ENCODE data around the gene RRAD. TPM values are rescaled to one million over a fixed set of nuclear protein-coding genes. Genes with fewer than 3 reads are reported as not detected.

Gene RRAD
- total RNA-seq, 1 experiment from 2014 or later = 2.8 TPM

GRCh38 chr16:66917741-66918140 lies 7.6 kb downstream of the RRAD start:
- Histone ChIP-seq H3K4me1 (ENCODE audit: insufficient read depth, low read length) (no peaks in the 10 kb centered on the region), H3K79me2 (ENCODE audit: low read length) (no peaks in the 10 kb centered on the region), H2AFZ (ENCODE audit: low read length) (no peak overlapping the region), H3K27me3 (ENCODE audit: low read length) (no peaks in the 10 kb centered on the region), H4K20me1 (ENCODE audit: low read length) (no peaks in the 10 kb centered on the region), H3K9me3 (ENCODE audit: low read length) (no peaks in the 10 kb centered on the region), H3K27ac (ENCODE audit: low read length) (no peak overlapping the region), H3K4me3 (ENCODE audit: low read length) (no peak overlapping the region), H3K36me3 (ENCODE audit: low read depth, low read length) (no peaks in the 10 kb centered on the region), H3K9me2 (replicated peaks; ENCODE audit: low read length) (no peaks in the 10 kb centered on the region), H3K9ac (ENCODE audit: low read length) (no peak overlapping the region), H3F3A (ENCODE audit: low read length, unreplicated experiment) (no peaks in the 10 kb centered on the region), H3K4me2 (ENCODE audit: low read length) (no peak overlapping the region)
- ChIA-PET CTCF (no interaction called here), POLR2A (ENCODE audit: unreplicated experiment) (no interaction called here)
- TF ChIP-seq, protein P1, sequence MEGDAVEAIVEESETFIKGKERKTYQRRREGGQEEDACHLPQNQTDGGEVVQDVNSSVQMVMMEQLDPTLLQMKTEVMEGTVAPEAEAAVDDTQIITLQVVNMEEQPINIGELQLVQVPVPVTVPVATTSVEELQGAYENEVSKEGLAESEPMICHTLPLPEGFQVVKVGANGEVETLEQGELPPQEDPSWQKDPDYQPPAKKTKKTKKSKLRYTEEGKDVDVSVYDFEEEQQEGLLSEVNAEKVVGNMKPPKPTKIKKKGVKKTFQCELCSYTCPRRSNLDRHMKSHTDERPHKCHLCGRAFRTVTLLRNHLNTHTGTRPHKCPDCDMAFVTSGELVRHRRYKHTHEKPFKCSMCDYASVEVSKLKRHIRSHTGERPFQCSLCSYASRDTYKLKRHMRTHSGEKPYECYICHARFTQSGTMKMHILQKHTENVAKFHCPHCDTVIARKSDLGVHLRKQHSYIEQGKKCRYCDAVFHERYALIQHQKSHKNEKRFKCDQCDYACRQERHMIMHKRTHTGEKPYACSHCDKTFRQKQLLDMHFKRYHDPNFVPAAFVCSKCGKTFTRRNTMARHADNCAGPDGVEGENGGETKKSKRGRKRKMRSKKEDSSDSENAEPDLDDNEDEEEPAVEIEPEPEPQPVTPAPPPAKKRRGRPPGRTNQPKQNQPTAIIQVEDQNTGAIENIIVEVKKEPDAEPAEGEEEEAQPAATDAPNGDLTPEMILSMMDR (conservative IDR thresholded peaks at IDR 0.05; ENCODE audit: low read depth, low read length) = no peak
- TF ChIP-seq EZH2 (IDR thresholded peaks at IDR 0.05; ENCODE audit: low read length, unreplicated experiment) = no peak
- TF ChIP-seq EZH2phosphoT487 (IDR thresholded peaks at IDR 0.05; ENCODE audit: borderline replicate concordance, low read length) = no peak
- intact Hi-C loops (cut with micrococcal nuclease) = no loop called here
- BruUV-seq (replicated peaks) = no TSS peak
- ATAC-seq = no peak
- no peak for DNase-seq

DNA sequence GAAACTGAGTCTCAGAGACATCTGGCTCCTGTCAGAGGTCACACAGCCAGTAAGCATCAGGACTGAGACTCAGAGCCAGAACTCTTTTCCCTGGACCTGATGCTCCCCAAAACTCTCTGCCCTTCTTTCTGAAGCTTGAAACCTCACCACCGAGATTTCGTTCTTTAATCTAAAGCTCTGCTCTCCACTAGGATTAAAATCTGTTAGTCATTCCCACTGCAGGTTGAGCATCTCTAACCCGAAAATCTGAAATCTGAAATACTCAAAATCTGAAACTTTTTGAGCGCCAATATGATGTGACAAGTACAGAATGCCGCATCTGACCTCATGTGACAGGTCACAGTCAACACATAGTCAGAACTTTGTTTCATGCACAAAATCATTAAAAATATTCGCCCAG lies 8.8 kb downstream of the RRAD start:
- Histone ChIP-seq H4K20me1 (ENCODE audit: low read length) (no peaks in the 10 kb centered on the region), H3K9me2 (replicated peaks; ENCODE audit: low read length) (no peaks in the 10 kb centered on the region), H3K4me1 (ENCODE audit: insufficient read depth, low read length) (no peaks in the 10 kb centered on the region), H3K4me2 (ENCODE audit: low read length) (no peak overlapping the region), H3F3A (ENCODE audit: low read length, unreplicated experiment) (no peaks in the 10 kb centered on the region), H3K9me3 (ENCODE audit: low read length) (no peaks in the 10 kb centered on the region), H3K4me3 (ENCODE audit: low read length) (no peak overlapping the region), H3K36me3 (ENCODE audit: low read depth, low read length) (no peaks in the 10 kb centered on the region), H3K27ac (ENCODE audit: low read length) (no peak overlapping the region), H2AFZ (ENCODE audit: low read length) (no peak overlapping the region), H3K9ac (ENCODE audit: low read length) (no peak overlapping the region), H3K79me2 (ENCODE audit: low read length) (no peaks in the 10 kb centered on the region), H3K27me3 (ENCODE audit: low read length) (no peaks in the 10 kb centered on the region)
- TF ChIP-seq, protein P1 (conservative IDR thresholded peaks at IDR 0.05; ENCODE audit: low read depth, low read length) = no peak
- TF ChIP-seq EZH2 (IDR thresholded peaks at IDR 0.05; ENCODE audit: low read length, unreplicated experiment) (no peak), EZH2phosphoT487 (IDR thresholded peaks at IDR 0.05; ENCODE audit: borderline replicate concordance, low read length) (no peak)
- CTCF ChIA-PET = no interaction called here
- no TSS peak for BruUV-seq (replicated peaks)
- no peak for ATAC-seq
- intact Hi-C loops (cut with micrococcal nuclease) = no loop called here
- POLR2A ChIA-PET (ENCODE audit: unreplicated experiment) = interaction anchor here (0.6 kb wide), 1 partner anchor 121 kb away, joined by 3 read pairs; no protein-coding TSS in a partner anchor
- DNase-seq = no peak

GRCh38 chr16:66915041-66915440 lies 10.3 kb downstream of the RRAD start:
- no TSS peak for BruUV-seq (replicated peaks)
- Histone ChIP-seq H3K4me3 (ENCODE audit: low read length) (no peak overlapping the region), H3K27ac (ENCODE audit: low read length) (no peak overlapping the region), H4K20me1 (ENCODE audit: low read length) (no peaks in the 10 kb centered on the region), H3K4me2 (ENCODE audit: low read length) (no peak overlapping the region), H3K9ac (ENCODE audit: low read length) (no peak overlapping the region), H3K9me3 (ENCODE audit: low read length) (no peaks in the 10 kb centered on the region), H3K4me1 (ENCODE audit: insufficient read depth, low read length) (no peaks in the 10 kb centered on the region), H3K79me2 (ENCODE audit: low read length) (no peaks in the 10 kb centered on the region), H3K36me3 (ENCODE audit: low read depth, low read length) (no peaks in the 10 kb centered on the region), H3K9me2 (replicated peaks; ENCODE audit: low read length) (no peaks in the 10 kb centered on the region), H2AFZ (ENCODE audit: low read length) (no peak overlapping the region), H3K27me3 (ENCODE audit: low read length) (no peaks in the 10 kb centered on the region), H3F3A (ENCODE audit: low read length, unreplicated experiment) (no peaks in the 10 kb centered on the region)
- no peak for DNase-seq
- TF ChIP-seq EZH2phosphoT487 (IDR thresholded peaks at IDR 0.05; ENCODE audit: borderline replicate concordance, low read length) = no peak
- intact Hi-C loops (cut with micrococcal nuclease) = no loop called here
- ChIA-PET POLR2A (ENCODE audit: unreplicated experiment) (no interaction called here), CTCF (no interaction called here)
- ATAC-seq = no peak
